Ectodermal cell (in vitro differentiated cells): ENCODE data around the gene SYS1.

Source experiments
- H3K27ac ChIP-seq: 2 replicates; pipeline ENCODE4 v1.7.0; 2013; ENCODE audit warnings: mild to moderate bottlenecking, low read depth, low read length; ENCODE audit not compliant: insufficient read depth, poor library complexity, severe bottlenecking
- H3K27me3 ChIP-seq: 2 replicates; pipeline ENCODE4 v1.7.0; 2013; ENCODE audit warnings: mild to moderate bottlenecking, low read length; ENCODE audit not compliant: insufficient read depth, control insufficient read depth, poor library complexity, severe bottlenecking
- H3K36me3 ChIP-seq: one replicate; pipeline ENCODE4 v1.7.0; 2013; ENCODE audit warnings: low read length; ENCODE audit not compliant: control insufficient read depth, insufficient read depth
- H3K4me1 ChIP-seq: one replicate; pipeline ENCODE4 v1.7.0; 2013; ENCODE audit warnings: low read length; ENCODE audit not compliant: control insufficient read depth, insufficient read depth
- H3K4me3 ChIP-seq: 2 replicates; pipeline ENCODE4 v1.7.0; 2013; ENCODE audit warnings: low read depth, low read length, control low read depth; ENCODE audit not compliant: insufficient read depth
- H3K9me3 ChIP-seq: 2 replicates; pipeline ENCODE4 v1.7.0; 2013; ENCODE audit warnings: mild to moderate bottlenecking, low read length, moderate library complexity; ENCODE audit not compliant: control insufficient read depth
- WGBS, 2 experiments: methylation state at CpG; one replicate each; pipeline ENCODE4 v1.1.7; 2013; ENCODE audit warnings: missing lambda C conversion rate in 2 of 2; 5-methylcytosine and 5-hydroxymethylcytosine counted together

Gene SYS1

DNA sequence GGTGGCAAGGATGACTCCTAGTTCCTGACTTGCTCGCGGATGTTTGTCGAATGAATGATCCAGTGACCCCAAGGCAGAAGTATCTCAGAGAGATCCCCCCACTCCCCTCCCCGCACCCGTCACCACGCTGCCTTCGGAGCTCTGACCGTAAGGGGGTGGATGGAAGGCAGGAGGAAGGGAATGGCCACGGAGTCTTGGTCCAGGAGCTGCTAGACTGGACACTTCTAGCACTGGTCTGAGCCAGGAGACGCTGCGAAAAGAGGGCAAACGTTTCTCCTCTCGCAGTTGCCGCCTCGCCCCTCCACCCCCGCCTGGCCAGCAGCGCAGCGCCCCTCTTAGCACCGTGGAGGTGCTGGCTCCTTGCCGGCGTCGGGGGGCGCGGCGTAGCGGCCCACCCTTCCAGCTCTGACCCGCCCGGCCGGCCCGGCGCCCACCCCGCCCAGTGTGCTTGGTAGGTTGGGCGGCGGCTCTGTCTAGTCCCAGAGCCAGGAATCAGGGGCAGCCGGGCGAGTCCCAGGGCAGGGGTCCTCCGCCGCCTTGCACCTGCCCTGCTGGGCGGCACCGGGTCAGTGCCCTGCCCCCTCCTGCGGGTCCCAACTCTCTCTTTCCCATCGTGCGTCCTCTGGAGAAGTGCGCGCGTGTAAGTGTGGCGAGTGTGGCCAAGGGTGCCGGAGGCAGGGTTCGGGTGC lies 42.8 kb downstream of the SYS1 start:
- Histone ChIP-seq H3K9me3 (peaks cover 1% of the 10 kb centered on the region), H3K27ac (no peak overlapping the region), H3K36me3 (peaks cover 11% of the 10 kb centered on the region), H3K27me3 (peaks cover 45% of the 10 kb centered on the region), H3K4me3 (peak overlapping the region; percentile 64), H3K4me1 (no peaks in the 10 kb centered on the region)
- WGBS, 2 experiments = 5 to 7% methylated on average over 49 of the region's 49 CpGs

DNA sequence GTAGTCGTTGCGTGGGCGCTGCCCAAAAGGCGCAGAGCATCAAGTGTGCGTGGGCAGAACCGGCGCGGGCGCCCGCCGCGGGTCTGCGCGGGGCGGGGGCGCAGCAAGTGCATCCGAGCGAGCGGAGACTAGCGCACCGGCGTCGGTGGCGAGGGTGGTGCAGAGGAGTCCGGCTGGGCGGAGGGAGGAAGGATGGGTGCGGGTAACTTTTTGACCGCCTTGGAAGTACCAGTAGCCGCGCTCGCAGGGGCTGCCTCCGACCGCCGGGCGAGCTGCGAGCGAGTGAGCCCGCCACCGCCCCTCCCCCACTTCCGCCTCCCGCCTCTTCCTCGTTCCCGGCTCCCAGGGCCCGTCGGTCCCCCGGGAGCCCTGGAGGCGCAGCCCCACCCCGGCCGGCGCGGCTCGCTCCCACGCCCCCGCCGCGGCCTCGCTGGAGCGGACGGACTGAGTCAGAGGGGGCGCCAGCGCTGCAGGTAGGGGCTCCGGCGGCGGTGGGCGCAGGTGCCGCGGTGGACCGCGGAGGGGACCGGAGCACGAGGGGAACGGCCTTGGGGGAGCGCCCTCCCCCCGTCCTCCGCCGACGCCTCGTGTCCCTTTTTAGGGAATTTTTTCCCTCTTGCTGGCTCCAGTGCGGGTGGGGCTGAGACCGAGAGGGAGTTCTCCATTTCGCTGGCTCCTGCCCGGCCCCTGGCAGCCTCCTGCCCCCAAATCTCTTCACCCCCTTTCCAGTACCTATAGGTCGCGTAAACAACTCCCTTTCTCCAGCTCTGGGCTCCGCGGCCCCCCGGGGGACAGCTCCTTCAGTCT lies 43.5 kb downstream of the SYS1 start:
- no peaks in the 10 kb centered on the region for H3K9me3 ChIP-seq
- H3K27ac ChIP-seq = no peak overlapping the region
- peak overlapping the region; percentile 64 for H3K4me3 ChIP-seq
- H3K36me3 ChIP-seq = peaks cover 13% of the 10 kb centered on the region
- H3K4me1 ChIP-seq = no peaks in the 10 kb centered on the region
- 0% methylated on average over 84 to 87 of the region's 87 CpGs for WGBS, 2 experiments
- H3K27me3 ChIP-seq = peaks cover 45% of the 10 kb centered on the region

DNA sequence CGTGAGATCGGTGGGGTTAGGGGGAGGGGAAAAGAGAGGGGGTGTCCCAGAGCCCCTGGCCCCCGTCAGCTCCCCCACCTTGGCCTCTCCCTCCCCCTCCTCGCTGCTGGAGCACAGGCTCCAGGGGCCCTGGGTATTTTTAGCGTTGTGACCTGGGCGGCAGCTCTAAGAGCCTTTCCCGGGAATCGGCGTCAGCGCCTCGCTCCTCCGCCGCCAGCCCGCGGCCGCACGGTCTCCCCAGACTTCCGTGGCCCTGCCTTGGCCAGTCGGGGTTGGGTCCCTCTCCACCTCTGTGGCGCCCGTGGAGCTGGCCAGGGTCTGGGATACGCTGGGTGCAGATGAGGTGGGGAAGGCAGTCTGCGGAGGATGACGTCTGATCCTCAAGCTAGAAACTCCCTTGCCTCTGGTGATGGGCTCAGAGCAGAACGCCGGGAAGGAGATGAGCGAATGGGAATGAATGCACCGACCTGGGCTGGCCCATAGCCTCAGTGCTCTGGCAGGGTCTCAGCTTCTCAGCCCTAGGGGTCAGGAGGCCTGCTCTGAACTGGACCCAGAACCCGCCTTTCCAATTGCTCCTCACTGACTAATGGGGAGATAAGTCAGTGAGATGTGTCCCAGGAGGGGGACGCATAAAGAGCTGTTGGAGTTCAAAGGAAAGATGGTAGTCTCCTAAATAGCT lies 44.2 kb downstream of the SYS1 start:
- 8 to 9% methylated on average over 30 of the region's 30 CpGs for WGBS, 2 experiments

DNA sequence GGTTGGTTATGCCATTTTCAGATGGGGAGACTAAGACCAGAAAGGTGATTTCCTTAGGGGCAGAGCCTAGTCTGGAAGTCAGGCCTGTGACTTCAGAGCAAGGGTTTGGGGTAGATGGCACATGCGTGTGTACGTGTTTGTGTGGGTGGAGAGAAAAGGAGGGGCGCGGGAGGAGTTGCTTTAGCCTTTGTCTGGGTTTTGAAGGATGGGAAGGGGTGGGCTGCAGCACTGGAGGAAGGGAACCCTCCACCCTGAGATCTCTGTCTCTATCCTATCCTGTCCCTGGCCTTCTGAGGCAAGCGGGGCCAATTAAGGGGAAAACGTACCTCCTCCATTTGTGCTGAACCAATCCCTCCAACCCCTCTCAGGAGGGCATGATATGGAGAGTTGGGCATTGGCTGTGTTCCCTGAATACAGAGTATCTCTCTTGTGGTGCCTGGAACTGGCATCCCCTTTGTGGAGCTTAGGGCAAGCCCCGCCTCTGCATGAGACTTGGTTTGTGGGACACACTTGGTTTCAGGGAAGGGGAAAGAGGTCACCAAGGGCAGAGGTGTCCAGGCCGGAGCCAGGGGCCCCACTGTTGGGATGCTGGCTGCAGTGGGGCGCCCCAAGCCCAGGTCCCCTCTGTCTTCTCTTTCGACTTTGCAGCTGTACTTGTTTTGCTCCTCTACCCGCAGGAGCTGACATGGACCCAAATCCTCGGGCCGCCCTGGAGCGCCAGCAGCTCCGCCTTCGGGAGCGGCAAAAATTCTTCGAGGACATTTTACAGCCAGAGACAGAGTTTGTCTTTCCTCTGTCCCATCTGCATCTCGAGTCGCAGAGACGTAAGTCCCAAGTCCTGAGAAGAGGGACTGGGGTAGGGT lies 45.1 kb downstream of the SYS1 start, which contains the start of gene DBNDD2:
Gene DBNDD2, plus strand, starts transcription at position 507 of the 863 bp plus-strand sequence. Its CDS starts 179 bp downstream, at position 686.
- Histone ChIP-seq H3K27ac (no peak within 1 kb of the TSS), H3K4me3 (peak within 1 kb of the TSS; percentile 64), H3K4me1 (no peaks in the 10 kb centered on the region), H3K9me3 (no peaks in the 10 kb centered on the region), H3K36me3 (peaks cover 13% of the 10 kb centered on the region), H3K27me3 (peaks cover 45% of the 10 kb centered on the region)
- whole genome bisulfite sequencing, 2 experiments = 92% methylated on average over 21 of the region's 21 CpGs

More for the DNA sequence above, 44.2 kb downstream of the SYS1 start:
- H3K9me3 ChIP-seq = no peaks in the 10 kb centered on the region
- H3K4me3 ChIP-seq = peak overlapping the region; percentile 64
- H3K4me1 ChIP-seq = no peaks in the 10 kb centered on the region
- peaks cover 13% of the 10 kb centered on the region for H3K36me3 ChIP-seq
- peaks cover 45% of the 10 kb centered on the region for H3K27me3 ChIP-seq
- H3K27ac ChIP-seq = no peak overlapping the region

DNA sequence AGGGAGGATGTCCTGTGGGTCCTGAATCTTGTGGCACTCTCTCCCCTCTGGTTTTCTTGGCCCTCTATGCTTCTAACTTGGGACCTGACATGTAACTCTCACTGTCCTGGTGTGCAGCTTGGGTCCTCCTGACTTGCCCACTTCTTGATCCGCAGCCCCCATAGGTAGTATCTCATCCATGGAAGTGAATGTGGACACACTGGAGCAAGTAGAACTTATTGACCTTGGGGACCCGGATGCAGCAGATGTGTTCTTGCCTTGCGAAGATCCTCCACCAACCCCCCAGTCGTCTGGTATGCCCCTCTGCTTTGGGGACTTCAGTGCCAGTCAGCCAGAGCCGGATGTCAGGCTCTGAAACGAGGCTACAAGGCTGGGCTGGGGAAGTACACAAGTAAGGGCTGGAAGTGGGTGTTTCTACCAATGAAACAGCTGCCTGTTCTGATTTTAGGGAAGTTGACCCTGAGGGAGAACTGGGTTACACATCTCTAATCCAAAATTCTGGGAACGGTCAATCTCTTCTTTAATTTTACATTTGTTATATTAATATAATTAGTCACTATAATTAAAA lies 45.8 kb downstream of the SYS1 start:
- 95 to 96% methylated on average over 6 of the region's 7 CpGs for WGBS, 2 experiments
- peaks cover 13% of the 10 kb centered on the region for H3K36me3 ChIP-seq
- H3K27me3 ChIP-seq = peaks cover 41% of the 10 kb centered on the region
- no peak overlapping the region for H3K27ac ChIP-seq
- no peak overlapping the region for H3K4me3 ChIP-seq
- H3K9me3 ChIP-seq = no peaks in the 10 kb centered on the region
- H3K4me1 ChIP-seq = no peaks in the 10 kb centered on the region

DNA sequence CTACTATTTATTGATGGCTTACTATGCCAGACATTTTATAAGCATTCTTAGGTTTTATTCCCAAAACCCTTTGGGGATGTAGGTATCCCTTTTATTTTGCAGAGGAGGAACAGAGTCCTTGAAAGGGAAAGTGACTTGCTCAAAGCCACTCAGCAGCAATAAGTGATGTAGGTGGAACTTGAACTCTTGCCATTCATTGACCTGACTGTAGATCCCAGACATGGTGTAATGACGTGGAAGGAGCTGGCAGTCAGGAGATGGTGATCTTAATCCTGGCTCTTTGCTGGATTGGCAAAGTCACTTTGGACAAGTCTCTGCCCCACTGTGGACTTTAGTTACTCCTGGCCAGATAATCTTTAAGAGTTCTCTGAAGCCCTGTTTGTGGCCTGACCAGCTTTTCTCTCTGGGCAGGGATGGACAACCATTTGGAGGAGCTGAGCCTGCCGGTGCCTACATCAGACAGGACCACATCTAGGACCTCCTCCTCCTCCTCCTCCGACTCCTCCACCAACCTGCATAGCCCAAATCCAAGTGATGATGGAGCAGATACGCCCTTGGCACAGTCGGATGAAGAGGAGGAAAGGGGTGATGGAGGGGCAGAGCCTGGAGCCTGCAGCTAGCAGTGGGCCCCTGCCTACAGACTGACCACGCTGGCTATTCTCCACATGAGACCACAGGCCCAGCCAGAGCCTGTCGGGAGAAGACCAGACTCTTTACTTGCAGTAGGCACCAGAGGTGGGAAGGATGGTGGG lies 46.7 kb downstream of the SYS1 start:
- Histone ChIP-seq H3K27me3 (peaks cover 32% of the 10 kb centered on the region), H3K36me3 (peaks cover 13% of the 10 kb centered on the region), H3K4me1 (no peaks in the 10 kb centered on the region), H3K27ac (no peak overlapping the region), H3K9me3 (no peaks in the 10 kb centered on the region), H3K4me3 (no peak overlapping the region)
- 91 to 93% methylated on average over 7 of the region's 7 CpGs for WGBS, 2 experiments

DNA sequence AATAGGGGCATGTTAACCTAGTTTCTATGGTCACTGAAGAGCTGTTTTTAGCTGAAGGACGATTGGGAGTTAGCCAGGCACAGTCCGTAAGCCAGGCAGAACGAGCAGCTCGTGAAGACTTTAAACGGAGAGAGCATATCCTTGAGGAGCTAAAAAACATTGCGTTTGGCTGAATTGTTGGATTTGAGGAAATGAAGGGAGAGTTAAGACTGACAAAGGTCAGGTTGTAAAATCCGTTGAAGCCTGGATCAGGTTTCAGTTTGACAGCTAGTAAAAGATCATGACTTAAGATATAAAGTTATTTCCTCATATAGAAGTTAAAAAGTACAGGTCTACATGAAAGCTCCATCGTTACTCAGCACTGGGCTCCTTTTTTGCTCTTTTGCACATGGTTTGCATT lies 47.9 kb downstream of the SYS1 start:
- WGBS, 2 experiments = 84 to 87% methylated on average over 8 of the region's 8 CpGs
- H3K4me1 ChIP-seq = no peaks in the 10 kb centered on the region

DNA sequence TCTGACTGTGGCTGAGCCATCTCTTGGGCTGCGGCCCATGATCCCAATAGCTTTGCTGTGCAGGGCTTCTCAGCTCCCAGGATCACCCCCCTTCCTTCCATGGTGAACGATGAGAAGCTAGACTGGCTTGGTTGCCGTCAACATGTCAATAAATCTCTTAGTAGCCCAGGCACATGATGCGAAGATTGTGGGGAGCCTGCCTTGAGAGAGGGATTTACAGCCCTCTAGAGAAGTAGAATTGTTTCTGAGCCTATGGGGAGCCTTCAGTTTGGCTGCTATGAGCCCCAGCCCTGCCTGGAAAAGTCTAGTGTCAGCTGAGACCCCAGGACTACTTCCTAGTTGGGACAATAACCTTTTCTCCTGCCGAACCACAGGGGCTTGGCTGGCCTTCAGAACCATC lies 49.7 kb downstream of the SYS1 start:
- Histone ChIP-seq H3K27ac (no peak overlapping the region), H3K4me1 (peaks cover 9% of the 10 kb centered on the region), H3K36me3 (peaks cover 13% of the 10 kb centered on the region), H3K9me3 (no peaks in the 10 kb centered on the region), H3K4me3 (no peak overlapping the region), H3K27me3 (peaks cover 2% of the 10 kb centered on the region)
- 89% methylated on average over 5 of the region's 5 CpGs for WGBS, 2 experiments

More for the DNA sequence above, 47.9 kb downstream of the SYS1 start:
- peaks cover 20% of the 10 kb centered on the region for H3K27me3 ChIP-seq
- H3K27ac ChIP-seq = no peak overlapping the region
- peaks cover 13% of the 10 kb centered on the region for H3K36me3 ChIP-seq
- H3K4me3 ChIP-seq = no peak overlapping the region
- no peaks in the 10 kb centered on the region for H3K9me3 ChIP-seq

DNA sequence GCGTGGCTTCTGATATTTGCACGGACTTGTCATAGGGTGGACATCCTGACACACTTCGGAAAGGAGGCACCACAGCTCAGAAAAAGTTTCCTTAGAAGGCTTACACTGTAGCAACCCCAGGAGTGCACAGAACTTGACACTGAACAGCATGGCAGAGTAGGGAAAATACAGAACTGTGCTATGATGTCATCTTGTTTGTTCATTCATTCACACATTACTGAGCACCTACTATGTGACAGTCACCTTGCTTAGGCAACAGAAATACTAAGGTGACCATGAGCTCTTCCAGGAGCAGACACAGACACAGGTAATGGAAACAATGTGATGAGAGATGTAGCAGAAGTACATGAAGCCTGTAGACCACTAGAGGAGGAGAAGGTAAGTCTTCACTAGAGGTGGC lies 50.5 kb downstream of the SYS1 start:
- 83 to 90% methylated on average over 3 of the region's 3 CpGs for WGBS, 2 experiments
- Histone ChIP-seq H3K4me1 (peaks cover 9% of the 10 kb centered on the region), H3K36me3 (peaks cover 13% of the 10 kb centered on the region), H3K9me3 (no peaks in the 10 kb centered on the region), H3K27ac (no peak overlapping the region), H3K27me3 (no peaks in the 10 kb centered on the region), H3K4me3 (no peak overlapping the region)
